Pancreas (tissue), 10 donors: ENCODE results near the gene TSEN2. TPM values are rescaled to one million over a fixed set of nuclear protein-coding genes. Genes with fewer than 3 reads are reported as not detected.

Source experiments
- ATAC-seq, 4 donors: fragments of 200-7000 bp; cut with Tn5 transposase; one replicate each; pipeline versions ENCODE4 v1.8.0 to v1.9.1; 2020; ENCODE audit warnings: mild to moderate bottlenecking in 4 of 4, moderate library complexity in 4 of 4
- DNase-seq, 6 donors: peaks; one replicate each; pipeline ENCODE4 v3.0.0-alpha.2; 2020
- FAIRE-seq: peaks from 2 replicates; lab custom pipeline; 2012; peaks lifted over from hg19 to GRCh38; lab: Jason Lieb, UNC
- H3K27ac ChIP-seq, 4 donors: fragments of 200-600 bp; sonication (generic); 1 replicate in 3 of 4; 2 replicates in 1 of 4; pipeline versions ENCODE4 v1.5.0 to v1.8.0; 2020
- H3K27me3 ChIP-seq, 4 donors: fragments of 200-600 bp; one replicate each; pipeline ENCODE4 v1.8.0; 2021
- H3K36me3 ChIP-seq, 3 donors: fragments of 200-600 bp; sonication (generic) in 1 of 3; one replicate each; pipeline versions ENCODE4 v1.5.0 to v1.8.0; 2020 to 2021
- H3K4me1 ChIP-seq, 3 donors: fragments of 200-600 bp; one replicate each; pipeline ENCODE4 v1.8.0; 2021
- H3K4me3 ChIP-seq, 4 donors: fragments of 200-600 bp; sonication (generic) in 2 of 4; one replicate each; pipeline versions ENCODE4 v1.5.0 to v1.8.0; 2020 to 2021
- H3K9me3 ChIP-seq, 4 donors: fragments of 200-600 bp; one replicate each; pipeline ENCODE4 v1.8.0; 2021
- CTCF ChIP-seq, 4 donors: fragments of 200-600 bp; sonication (generic) in 3 of 4; IDR thresholded peaks; one replicate each; pipeline versions ENCODE4 v1.5.0 to v1.8.0; 2021; ENCODE audit warnings: antibody characterized with exemption in 4 of 4
- WGBS, 2 donors: extraction: QIAGEN DNeasy Blood & Tissue Kit; methylation state at CpG; one replicate each; pipeline ENCODE4 v1.1.7; 2013; 5-methylcytosine and 5-hydroxymethylcytosine counted together
- intact Hi-C, 3 donors: fragments of 100-400 bp; cut with DNase I; formaldehyde crosslinking; loops; one replicate each; pipeline versions ENCODE4 v1.11.1 to v1.14.2; 2022
- polyA plus RNA-seq, 2 donors: library from polyadenylated mRNA; stranded (reverse); fragments of 200-250 nt; gene quantifications; one replicate each; pipeline ENCODE4 v1.2.3, GENCODE V29; 2013
- total RNA-seq, 6 donors: library from RNA; stranded (reverse); fragmentation: NEBNext Ultra II Directional in 4 of 6; extraction: Animal tissue kit (Norgen Biotek cat#: 25700) in 4 of 6; gene quantifications; one replicate each; pipeline versions ENCODE4 v1.2.1 to v1.2.4, GENCODE V29; 2021 to 2023
- donor health status: healthy with polysubstance abuse.
- donor health status: DM: no; HTN: no; CAD: no; lungs with moderate emphysema.
- donor health status: DM: no; HTN: no; CAD: no.
- donor health status: control.
- donor health status: control.
- donor health status: Bipolar disorder and iron deficiency.
- donor health status: DM: yes; HTN: yes; CAD: no.
- donor health status: DM: no; HTN: no; CAD: no.
- donor health status: DM: no; HTN: no; CAD: no.
- donor health status: DM: yes; HTN: yes; CAD: no.

The TSEN2 gene
- total and polyA plus RNA-seq, 8 donors, result 8.7 to 17.0 (median 10.9) TPM

- TF ChIP-seq CTCF (IDR thresholded peaks at IDR 0.05), result no peak
- H3K27me3 ChIP-seq, result no peaks in the 10 kb centered on the region
- FAIRE-seq, result no peak
- 78 to 88% methylated on average over 12 of the region's 12 CpGs for WGBS, 2 donors
- no peaks in the 10 kb centered on the region for H3K36me3 ChIP-seq
- ATAC-seq, result peak in 1 of 4 donors; percentile 37
- intact Hi-C loops, result no loop called here
- no peak overlapping the region for H3K27ac ChIP-seq
- DNase-seq, result peak in 1 of 6 donors; percentile 28
- no peaks in the 10 kb centered on the region for H3K4me1 ChIP-seq
- no peak overlapping the region for H3K4me3 ChIP-seq
- no peaks in the 10 kb centered on the region for H3K9me3 ChIP-seq
Measured at GRCh38 chr3:12452361-12453330, 31.6 kb upstream of the TSEN2 start.

- no peak for ATAC-seq
- intact Hi-C loops, result no loop called here
- H3K36me3 ChIP-seq, result no peaks in the 10 kb centered on the region
- TF ChIP-seq CTCF (IDR thresholded peaks at IDR 0.05), result no peak
- DNase-seq, result peak in 1 of 6 donors; percentile 6
- 57 to 64% methylated on average over 6 of the region's 6 CpGs for WGBS, 2 donors
- H3K27me3 ChIP-seq, result no peaks in the 10 kb centered on the region
- no peaks in the 10 kb centered on the region for H3K9me3 ChIP-seq
- no peaks in the 10 kb centered on the region for H3K4me1 ChIP-seq
- no peak overlapping the region for H3K27ac ChIP-seq
- H3K4me3 ChIP-seq, result no peak overlapping the region
- FAIRE-seq, result no peak
Measured at GRCh38 chr3:12454076-12454815, 30.0 kb upstream of the TSEN2 start.

GRCh38 chr3:12454816-12455121 lies 29.5 kb upstream of the TSEN2 start:
- no peak overlapping the region for H3K27ac ChIP-seq
- H3K4me3 ChIP-seq, result no peak overlapping the region
- intact Hi-C loops, result no loop called here
- no peaks in the 10 kb centered on the region for H3K27me3 ChIP-seq
- no peak for TF ChIP-seq CTCF (IDR thresholded peaks at IDR 0.05)
- no peak for FAIRE-seq
- 68 to 85% methylated on average over 2 of the region's 2 CpGs for WGBS, 2 donors
- H3K4me1 ChIP-seq, result no peaks in the 10 kb centered on the region
- ATAC-seq, result no peak
- H3K9me3 ChIP-seq, result no peaks in the 10 kb centered on the region
- DNase-seq, result no peak
- H3K36me3 ChIP-seq, result no peaks in the 10 kb centered on the region

- Histone ChIP-seq H3K27ac (no peak overlapping the region), H3K36me3 (no peaks in the 10 kb centered on the region), H3K9me3 (no peaks in the 10 kb centered on the region), H3K4me1 (no peaks in the 10 kb centered on the region), H3K27me3 (no peaks in the 10 kb centered on the region), H3K4me3 (no peak overlapping the region)
- no peak for FAIRE-seq
- no peak for TF ChIP-seq CTCF (IDR thresholded peaks at IDR 0.05)
- intact Hi-C loops, result no loop called here
- WGBS, 2 donors, result 81 to 86% methylated on average over 7 of the region's 7 CpGs
- no peak for ATAC-seq
- DNase-seq, result peak in 1 of 6 donors; percentile 26
Measured at GRCh38 chr3:12455740-12456139, 28.5 kb upstream of the TSEN2 start.
